Peyer's patch (tissue), 4 donors: ENCODE results near the gene ZBTB25. TPM values are rescaled to one million over a fixed set of nuclear protein-coding genes. Genes with fewer than 3 reads are reported as not detected.

Experiments used
- DNase-seq, 3 donors: peaks; one replicate each; pipeline ENCODE4 v3.0.0-alpha.2; 2017 to 2019
- H3K27ac ChIP-seq, 4 donors: fragments of 200-600 bp; sonication (generic); one replicate each; pipeline ENCODE4 v1.5.1; 2016 to 2019
- H3K27me3 ChIP-seq, 2 donors: fragments of 200-600 bp; sonication (generic); one replicate each; pipeline ENCODE4 v1.5.1; 2019
- H3K36me3 ChIP-seq, 3 donors: fragments of 200-600 bp; sonication (generic); one replicate each; pipeline ENCODE4 v1.5.1; 2016 to 2019
- H3K4me1 ChIP-seq, 4 donors: fragments of 200-600 bp; sonication (generic); one replicate each; pipeline ENCODE4 v1.5.1; 2016 to 2019
- H3K4me3 ChIP-seq, 4 donors: fragments of 200-600 bp; sonication (generic); 1 replicate in 3 of 4; 2 replicates in 1 of 4; pipeline ENCODE4 v1.5.1; 2016 to 2019; ENCODE audit warnings: mild to moderate bottlenecking in 1 of 4
- H3K9me3 ChIP-seq, 4 donors: fragments of 200-600 bp; sonication (generic); one replicate each; pipeline ENCODE4 v1.5.1; 2016 to 2019; ENCODE audit warnings: mild to moderate bottlenecking in 1 of 4
- POLR2A ChIP-seq, 2 donors: fragments of 450-650 bp; IDR thresholded peaks; one replicate each; pipeline ENCODE4 v1.5.1; 2017; ENCODE audit warnings: antibody characterized with exemption in 2 of 2, mild to moderate bottlenecking in 2 of 2, moderate library complexity in 2 of 2
- total RNA-seq, 4 donors: library from RNA; depleted of rRNA; stranded (reverse); fragments of >200 nt; gene quantifications; one replicate each; pipeline ENCODE4 v1.1.0, GENCODE V29; 2016
- TF ChIP-seq, protein P1 (sequence below), 6 experiments: fragments of 450-650 bp in 4 of 6; fragments of 200-600 bp in 2 of 6; sonication (generic) in 1 of 6; IDR thresholded peaks; one replicate each; pipeline ENCODE4 v1.5.1; 2017 to 2019; ENCODE audit warnings: antibody characterized with exemption in 6 of 6, mild to moderate bottlenecking in 3 of 6, moderate library complexity in 1 of 6

The ZBTB25 gene
- total RNA-seq, 4 donors from 2014 or later: 4.2 to 12.1 (median 11.4) TPM

DNA sequence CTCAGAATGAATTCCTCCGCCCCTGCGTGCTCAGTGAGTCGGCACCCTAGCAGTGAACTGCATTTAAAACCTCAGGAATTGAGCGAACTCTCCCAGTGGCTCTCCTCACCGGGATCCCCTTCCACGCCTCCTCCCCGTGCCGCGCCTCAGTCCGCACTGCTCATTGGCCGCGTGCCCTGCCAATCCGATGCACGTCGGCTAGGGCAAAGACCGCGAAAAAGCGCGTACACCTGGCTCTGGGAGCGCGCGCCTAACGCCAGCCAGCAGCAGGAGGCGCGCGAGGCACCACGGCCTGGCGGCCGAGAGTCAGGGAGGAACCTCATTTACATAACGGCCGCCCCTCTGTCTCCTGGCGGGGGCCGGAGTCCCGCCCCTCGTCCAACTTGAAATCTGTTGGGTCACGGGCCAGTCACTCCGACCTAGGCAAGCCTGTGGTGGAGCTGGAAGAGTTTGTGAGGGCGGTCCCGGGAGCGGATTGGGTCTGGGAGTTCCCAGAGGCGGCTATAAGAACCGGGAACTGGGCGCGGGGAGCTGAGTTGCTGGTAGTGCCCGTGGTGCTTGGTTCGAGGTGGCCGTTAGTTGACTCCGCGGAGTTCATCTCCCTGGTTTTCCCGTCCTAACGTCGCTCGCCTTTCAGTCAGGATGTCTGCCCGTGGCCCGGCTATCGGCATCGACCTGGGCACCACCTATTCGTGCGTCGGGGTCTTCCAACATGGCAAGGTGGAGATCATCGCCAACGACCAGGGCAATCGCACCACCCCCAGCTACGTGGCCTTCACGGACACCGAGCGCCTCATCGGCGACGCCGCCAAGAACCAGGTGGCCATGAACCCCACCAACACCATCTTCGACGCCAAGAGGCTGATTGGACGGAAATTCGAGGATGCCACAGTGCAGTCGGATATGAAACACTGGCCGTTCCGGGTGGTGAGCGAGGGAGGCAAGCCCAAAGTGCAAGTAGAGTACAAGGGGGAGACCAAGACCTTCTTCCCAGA is 36.9 kb upstream of the ZBTB25 start, which contains the start of gene HSPA2:
Gene HSPA2 (plus strand): TSS at position 534 of the 995 bp plus-strand sequence. CDS start 109 bp downstream, at position 643.
- Histone ChIP-seq H3K4me1 (peaks cover 0 to 12% (median 3%) of the 10 kb centered on the region in 4 donors), H3K27ac (peak within 1 kb of the TSS; percentile 69 to 91 (median 84)), H3K9me3 (peaks cover 0 to 7% (median 3%) of the 10 kb centered on the region in 4 donors), H3K4me3 (peak within 1 kb of the TSS; percentile 57 to 69 (median 64)), H3K36me3 (no peaks in the 10 kb centered on the region), H3K27me3 (no peaks in the 10 kb centered on the region)
- peak; percentile 94 to 99 (median 99) for DNase-seq
- TF ChIP-seq, protein P1, sequence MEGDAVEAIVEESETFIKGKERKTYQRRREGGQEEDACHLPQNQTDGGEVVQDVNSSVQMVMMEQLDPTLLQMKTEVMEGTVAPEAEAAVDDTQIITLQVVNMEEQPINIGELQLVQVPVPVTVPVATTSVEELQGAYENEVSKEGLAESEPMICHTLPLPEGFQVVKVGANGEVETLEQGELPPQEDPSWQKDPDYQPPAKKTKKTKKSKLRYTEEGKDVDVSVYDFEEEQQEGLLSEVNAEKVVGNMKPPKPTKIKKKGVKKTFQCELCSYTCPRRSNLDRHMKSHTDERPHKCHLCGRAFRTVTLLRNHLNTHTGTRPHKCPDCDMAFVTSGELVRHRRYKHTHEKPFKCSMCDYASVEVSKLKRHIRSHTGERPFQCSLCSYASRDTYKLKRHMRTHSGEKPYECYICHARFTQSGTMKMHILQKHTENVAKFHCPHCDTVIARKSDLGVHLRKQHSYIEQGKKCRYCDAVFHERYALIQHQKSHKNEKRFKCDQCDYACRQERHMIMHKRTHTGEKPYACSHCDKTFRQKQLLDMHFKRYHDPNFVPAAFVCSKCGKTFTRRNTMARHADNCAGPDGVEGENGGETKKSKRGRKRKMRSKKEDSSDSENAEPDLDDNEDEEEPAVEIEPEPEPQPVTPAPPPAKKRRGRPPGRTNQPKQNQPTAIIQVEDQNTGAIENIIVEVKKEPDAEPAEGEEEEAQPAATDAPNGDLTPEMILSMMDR (IDR thresholded peaks at IDR 0.05): peak; percentile 60 to 97 (median 90)
- TF ChIP-seq POLR2A (IDR thresholded peaks at IDR 0.05): peak; percentile 88 to 93

DNA sequence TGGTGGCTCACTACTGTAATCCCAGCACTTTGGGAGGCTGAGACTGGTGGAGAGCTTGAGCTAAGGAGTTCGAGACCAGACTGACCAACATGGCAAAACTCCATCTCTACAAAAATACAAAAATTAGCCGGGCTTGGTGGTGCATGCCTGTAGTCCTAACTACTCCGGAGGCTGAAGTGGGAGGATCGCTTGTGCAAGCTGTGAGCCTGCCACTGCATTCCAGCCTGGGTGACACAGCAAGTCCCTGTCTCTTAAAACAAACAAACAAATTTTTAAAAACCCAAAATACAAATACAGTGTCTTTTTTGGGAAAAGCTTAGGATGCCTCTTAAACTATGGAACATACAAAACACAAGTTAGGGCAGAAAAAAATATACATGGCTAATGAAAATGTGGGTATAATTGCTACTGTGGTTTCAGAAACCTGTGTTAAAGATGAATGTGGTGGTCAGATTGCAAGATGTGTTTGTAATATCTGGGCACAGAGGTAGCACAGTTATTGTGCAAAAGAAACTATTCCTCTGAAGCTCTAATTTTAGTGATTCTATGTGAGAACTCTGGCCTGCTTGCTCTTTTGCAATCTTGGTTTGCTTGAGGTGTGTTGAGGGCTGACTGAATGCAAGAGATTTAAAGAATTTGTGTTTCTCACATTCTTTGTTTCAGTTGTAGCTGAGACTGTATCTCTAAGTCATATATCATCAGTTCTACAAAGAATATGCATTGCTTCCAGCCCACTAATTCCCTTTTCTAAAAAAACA is 33.0 kb upstream of the ZBTB25 start:
- peaks cover 0 to 7% (median 3%) of the 10 kb centered on the region in 4 donors for H3K9me3 ChIP-seq
- no peak overlapping the region for H3K4me3 ChIP-seq
- no peak for TF ChIP-seq POLR2A (IDR thresholded peaks at IDR 0.05)
- TF ChIP-seq, protein P1 (IDR thresholded peaks at IDR 0.05): no peak
- DNase-seq: no peak
- H3K36me3 ChIP-seq: no peaks in the 10 kb centered on the region
- no peak overlapping the region for H3K27ac ChIP-seq
- H3K27me3 ChIP-seq: no peaks in the 10 kb centered on the region
- peaks cover 0 to 12% (median 3%) of the 10 kb centered on the region in 4 donors for H3K4me1 ChIP-seq

DNA sequence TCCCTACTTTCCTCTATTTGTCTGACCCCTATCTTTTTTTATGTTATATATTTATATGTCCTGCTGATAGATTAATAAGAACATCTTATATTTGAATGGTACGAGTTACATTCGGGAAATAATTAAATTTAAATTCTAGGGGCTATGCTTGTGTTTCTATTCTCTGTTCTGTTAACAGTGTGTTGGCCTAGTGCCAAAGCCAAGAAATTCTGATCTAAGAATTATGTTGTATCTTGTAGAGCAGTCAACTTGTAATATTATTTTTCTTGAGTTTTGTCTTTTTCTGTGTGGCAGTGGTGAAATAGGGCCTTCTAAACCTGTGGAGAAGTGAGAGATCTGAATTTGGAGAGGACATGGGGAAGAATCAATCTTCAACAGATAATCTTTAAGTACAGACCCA is 27.9 kb upstream of the ZBTB25 start:
- Histone ChIP-seq H3K27me3 (no peaks in the 10 kb centered on the region), H3K9me3 (no peaks in the 10 kb centered on the region), H3K4me3 (no peak overlapping the region), H3K4me1 (no peaks in the 10 kb centered on the region), H3K36me3 (no peaks in the 10 kb centered on the region), H3K27ac (no peak overlapping the region)
- no peak for TF ChIP-seq POLR2A (IDR thresholded peaks at IDR 0.05)
- TF ChIP-seq, protein P1 (IDR thresholded peaks at IDR 0.05): no peak
- DNase-seq: no peak

DNA sequence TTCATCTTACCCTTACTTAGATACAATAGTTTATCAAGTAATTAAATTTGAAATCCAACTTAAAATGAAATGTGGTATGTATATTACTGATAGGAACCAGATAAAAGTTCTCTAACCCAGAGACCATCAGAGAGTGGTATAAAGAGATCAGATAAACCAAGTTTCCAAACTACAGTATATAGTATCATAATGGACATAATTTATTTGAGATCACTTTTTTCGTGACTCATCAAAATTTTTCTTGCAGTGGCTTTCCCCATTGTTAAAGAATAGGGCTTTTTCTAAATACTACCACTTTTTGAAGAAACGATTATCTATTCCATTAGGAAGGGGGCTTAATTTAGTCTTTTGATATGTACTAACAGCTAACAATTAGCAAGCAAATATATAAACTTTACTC is 21.7 kb upstream of the ZBTB25 start:
- H3K27me3 ChIP-seq: no peaks in the 10 kb centered on the region
- H3K27ac ChIP-seq: no peak overlapping the region
- H3K4me1 ChIP-seq: no peaks in the 10 kb centered on the region
- H3K36me3 ChIP-seq: peaks cover 0 to 21% (median 0%) of the 10 kb centered on the region in 3 donors
- TF ChIP-seq, protein P1 (IDR thresholded peaks at IDR 0.05): no peak
- no peak for TF ChIP-seq POLR2A (IDR thresholded peaks at IDR 0.05)
- H3K4me3 ChIP-seq: no peak overlapping the region
- no peak for DNase-seq
- H3K9me3 ChIP-seq: no peaks in the 10 kb centered on the region

DNA sequence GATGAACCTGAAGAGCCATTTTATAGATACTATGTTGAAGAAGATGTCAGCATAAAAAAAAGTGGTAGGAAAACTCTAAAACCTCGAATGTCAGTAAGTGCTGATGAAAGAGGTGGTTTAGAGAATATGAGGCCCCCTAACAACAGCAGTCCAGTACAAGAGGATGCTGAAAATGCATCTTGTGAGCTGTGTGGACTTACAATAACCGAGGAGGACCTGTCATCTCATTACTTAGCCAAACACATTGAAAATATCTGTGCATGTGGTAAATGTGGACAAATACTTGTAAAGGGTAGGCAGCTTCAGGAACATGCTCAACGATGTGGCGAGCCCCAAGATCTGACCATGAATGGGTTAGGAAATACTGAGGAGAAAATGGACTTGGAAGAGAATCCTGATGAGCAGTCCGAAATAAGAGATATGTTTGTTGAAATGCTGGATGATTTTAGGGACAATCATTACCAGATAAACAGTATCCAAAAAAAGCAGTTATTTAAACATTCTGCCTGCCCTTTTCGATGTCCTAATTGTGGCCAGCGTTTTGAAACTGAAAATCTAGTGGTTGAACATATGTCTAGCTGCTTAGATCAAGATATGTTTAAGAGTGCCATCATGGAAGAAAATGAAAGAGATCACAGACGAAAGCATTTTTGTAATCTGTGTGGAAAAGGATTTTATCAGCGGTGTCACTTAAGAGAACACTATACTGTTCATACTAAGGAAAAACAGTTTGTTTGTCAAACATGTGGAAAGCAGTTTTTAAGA is 19.1 kb upstream of the ZBTB25 start:
- Histone ChIP-seq H3K4me3 (no peak overlapping the region), H3K27ac (no peak overlapping the region), H3K36me3 (peaks cover 0 to 21% (median 0%) of the 10 kb centered on the region in 3 donors), H3K4me1 (no peaks in the 10 kb centered on the region), H3K27me3 (no peaks in the 10 kb centered on the region), H3K9me3 (no peaks in the 10 kb centered on the region)
- DNase-seq: no peak
- TF ChIP-seq, protein P1 (IDR thresholded peaks at IDR 0.05): no peak
- TF ChIP-seq POLR2A (IDR thresholded peaks at IDR 0.05): no peak
